Uterus (tissue), 4 donors: Measurements from ENCODE around the gene CACNA2D1. TPM values are rescaled to one million over a fixed set of nuclear protein-coding genes. Genes with fewer than 3 reads are reported as not detected.

Source experiments
- DNase-seq, 2 donors: peaks; one replicate each; pipeline ENCODE4 v3.0.0-alpha.2; 2019 to 2020
- H3K27ac ChIP-seq, 2 donors: fragments of 200-600 bp; sonication (generic); 1 replicate in 1 of 2; 2 replicates in 1 of 2; pipeline ENCODE4 v1.5.1; 2016 to 2018
- H3K27me3 ChIP-seq, 2 donors: fragments of 200-600 bp; sonication (generic); one replicate each; pipeline ENCODE4 v1.5.1; 2018 to 2019; ENCODE audit warnings: control low read depth in 1 of 2
- H3K36me3 ChIP-seq, 2 donors: fragments of 200-600 bp; sonication (generic); one replicate each; pipeline ENCODE4 v1.5.1; 2019; ENCODE audit warnings: control low read depth in 1 of 2
- H3K4me1 ChIP-seq, 2 donors: fragments of 200-600 bp; sonication (generic); one replicate each; pipeline ENCODE4 v1.5.1; 2018 to 2019; ENCODE audit warnings: control low read depth in 1 of 2
- H3K4me3 ChIP-seq, 2 donors: fragments of 200-600 bp; sonication (generic); 1 replicate in 1 of 2; 2 replicates in 1 of 2; pipeline ENCODE4 v1.5.1; 2018 to 2019; ENCODE audit warnings: mild to moderate bottlenecking in 1 of 2
- H3K9me3 ChIP-seq, 2 donors: fragments of 200-600 bp; sonication (generic); one replicate each; pipeline ENCODE4 v1.5.1; 2019; ENCODE audit warnings: control low read depth in 1 of 2
- CTCF ChIP-seq, 4 experiments: fragments of 200-600 bp in 2 of 4; fragments of 450-650 bp in 2 of 4; sonication (generic) in 2 of 4; IDR thresholded peaks; one replicate each; pipeline ENCODE4 v1.5.1; 2016 to 2019; ENCODE audit warnings: antibody characterized with exemption in 4 of 4, mild to moderate bottlenecking in 2 of 4, moderate library complexity in 1 of 4
- POLR2A ChIP-seq, 2 donors: fragments of 450-650 bp; IDR thresholded peaks; one replicate each; pipeline ENCODE4 v1.6.1; 2016; ENCODE audit warnings: antibody characterized with exemption in 2 of 2, mild to moderate bottlenecking in 1 of 2, moderate library complexity in 1 of 2
- intact Hi-C: fragments of 100-400 bp; cut with DNase I; formaldehyde crosslinking; loops from one replicate; pipeline ENCODE4 v1.15.1; 2023; ENCODE audit warnings: low total_unique reads
- total RNA-seq, 4 donors: library from RNA; depleted of rRNA in 3 of 4; stranded (reverse); fragments of >200 nt in 3 of 4; gene quantifications; one replicate each; pipeline versions ENCODE4 v1.1.0 to v1.2.4, GENCODE V29; 2014 to 2023
- donor health status: DM: yes; HTN: yes; CAD: no.

The CACNA2D1 gene
- total RNA-seq, 4 donors from 2014 or later, result 30.1 to 54.1 (median 43.6) TPM

- no peak overlapping the region for H3K4me3 ChIP-seq
- no peak overlapping the region for H3K27ac ChIP-seq
- no peaks in the 10 kb centered on the region for H3K9me3 ChIP-seq
- no peak for TF ChIP-seq CTCF (IDR thresholded peaks at IDR 0.05)
- TF ChIP-seq POLR2A (IDR thresholded peaks at IDR 0.05), result no peak
- intact Hi-C loops, result no loop called here
- no peaks in the 10 kb centered on the region for H3K36me3 ChIP-seq
- no peaks in the 10 kb centered on the region for H3K27me3 ChIP-seq
- no peak for DNase-seq
- no peaks in the 10 kb centered on the region for H3K4me1 ChIP-seq
These were observed 518.0 kb downstream of the CACNA2D1 start for GRCh38 chr7:81925530-81925929.

GRCh38 chr7:81924494-81924893 is 519.1 kb downstream of the CACNA2D1 start:
- Histone ChIP-seq H3K27me3 (no peaks in the 10 kb centered on the region), H3K4me1 (no peaks in the 10 kb centered on the region), H3K9me3 (no peaks in the 10 kb centered on the region), H3K4me3 (no peak overlapping the region), H3K27ac (no peak overlapping the region), H3K36me3 (no peaks in the 10 kb centered on the region)
- no peak for DNase-seq
- intact Hi-C loops, result no loop called here
- TF ChIP-seq POLR2A (IDR thresholded peaks at IDR 0.05), result no peak
- no peak for TF ChIP-seq CTCF (IDR thresholded peaks at IDR 0.05)

- H3K4me1 ChIP-seq, result no peaks in the 10 kb centered on the region
- no peak overlapping the region for H3K4me3 ChIP-seq
- no peaks in the 10 kb centered on the region for H3K9me3 ChIP-seq
- H3K27me3 ChIP-seq, result no peaks in the 10 kb centered on the region
- H3K27ac ChIP-seq, result no peak overlapping the region
- DNase-seq, result no peak
- H3K36me3 ChIP-seq, result no peaks in the 10 kb centered on the region
- no peak for TF ChIP-seq POLR2A (IDR thresholded peaks at IDR 0.05)
- no peak for TF ChIP-seq CTCF (IDR thresholded peaks at IDR 0.05)
- intact Hi-C loops, result no loop called here
These were observed 524.1 kb downstream of the CACNA2D1 start for GRCh38 chr7:81919494-81919893.

- Histone ChIP-seq H3K9me3 (no peaks in the 10 kb centered on the region), H3K27ac (no peak overlapping the region), H3K27me3 (no peaks in the 10 kb centered on the region), H3K36me3 (no peaks in the 10 kb centered on the region), H3K4me3 (no peak overlapping the region), H3K4me1 (no peaks in the 10 kb centered on the region)
- DNase-seq, result no peak
- TF ChIP-seq CTCF (IDR thresholded peaks at IDR 0.05) (no peak), POLR2A (IDR thresholded peaks at IDR 0.05) (no peak)
- intact Hi-C loops, result no loop called here
These were observed 535.4 kb downstream of the CACNA2D1 start for GRCh38 chr7:81908220-81908619.

GRCh38 chr7:81903115-81903514 is 540.5 kb downstream of the CACNA2D1 start:
- H3K36me3 ChIP-seq, result no peaks in the 10 kb centered on the region
- no peaks in the 10 kb centered on the region for H3K4me1 ChIP-seq
- H3K9me3 ChIP-seq, result no peaks in the 10 kb centered on the region
- H3K4me3 ChIP-seq, result no peak overlapping the region
- TF ChIP-seq CTCF (IDR thresholded peaks at IDR 0.05) (no peak), POLR2A (IDR thresholded peaks at IDR 0.05) (no peak)
- no peak overlapping the region for H3K27ac ChIP-seq
- intact Hi-C loops, result no loop called here
- H3K27me3 ChIP-seq, result no peaks in the 10 kb centered on the region
- DNase-seq, result no peak
